Posterior cingulate gyrus (tissue), 11 donors: ENCODE measurements around the gene ARHGAP9.
A peak's percentile ranks its signal among the peaks of the same experiment; 100 is the strongest.
"Not testable (repeated sequence)": the region's sequence is repeated elsewhere in the genome, so short reads cannot be mapped to it uniquely, and the experiment has no call there.

Experiments used
- DNase-seq, 10 donors: peaks; one replicate each; pipeline versions ENCODE4 v3.0.0 to v3.0.0-alpha.2; 2020 to 2021; ENCODE audit warnings: mixed read lengths in 3 of 10
- intact Hi-C: fragments of 100-400 bp; cut with DNase I; formaldehyde crosslinking; loops from one replicate; pipeline ENCODE4 v1.15.1; 2023

Gene ARHGAP9

GRCh38 chr12:57497223-57498131 lies 17.8 kb upstream of the ARHGAP9 start:
- DNase-seq = no peak

GRCh38 chr12:57496822-57497221 lies 17.2 kb upstream of the ARHGAP9 start:
- intact Hi-C loops = no loop called here

More at GRCh38 chr12:57497223-57498131, 17.8 kb upstream of the ARHGAP9 start:
- intact Hi-C loops = no loop called here

GRCh38 chr12:57495051-57495701 lies 15.5 kb upstream of the ARHGAP9 start:
- intact Hi-C loops, DNase-seq: not testable (repeated sequence)

More at GRCh38 chr12:57496822-57497221, 17.2 kb upstream of the ARHGAP9 start:
- no peak for DNase-seq

- DNase-seq = no peak
- intact Hi-C loops = no loop called here
Measured at GRCh38 chr12:57491393-57492280, 12.0 kb upstream of the ARHGAP9 start.

GRCh38 chr12:57490126-57490525 lies 10.5 kb upstream of the ARHGAP9 start:
- intact Hi-C loops = no loop called here
- DNase-seq = peak in 1 of 10 donors; percentile 38

GRCh38 chr12:57489157-57489641 lies 9.5 kb upstream of the ARHGAP9 start:
- DNase-seq = peak in 1 of 10 donors; percentile 14
- intact Hi-C loops = loop anchor here (2.0 kb wide), 2 partner anchors 30 kb away; partner anchors contain the start of gene GLI1

GRCh38 chr12:57488402-57489156 lies 8.9 kb upstream of the ARHGAP9 start:
- intact Hi-C loops = loop anchor here (2.0 kb wide), 2 partner anchors 30 kb away; partner anchors contain the start of gene GLI1
- peak in 1 of 10 donors; percentile 42 for DNase-seq

- intact Hi-C loops = loop anchor here (2.0 kb wide), 2 partner anchors 29 to 31 kb away; partner anchors contain the start of gene GLI1
- peak; percentile 93 to 99 (median 96) for DNase-seq
Measured at GRCh38 chr12:57487597-57488401, 8.1 kb upstream of the ARHGAP9 start, which contains the start of gene MARS1. Gene MARS1, plus strand, starts transcription at chr12:57488068. Its CDS starts 23 bp downstream, at chr12:57488091.

GRCh38 chr12:57487055-57487596 lies 7.5 kb upstream of the ARHGAP9 start:
- peak in 1 of 10 donors; percentile 58 for DNase-seq
- intact Hi-C loops = no loop called here

- intact Hi-C loops = no loop called here
- DNase-seq = no peak
Measured at GRCh38 chr12:57485695-57486094, 6.0 kb upstream of the ARHGAP9 start.

GRCh38 chr12:57483466-57483865 lies 3.8 kb upstream of the ARHGAP9 start:
- intact Hi-C loops = no loop called here
- peak in 1 of 10 donors; percentile 6 for DNase-seq

- intact Hi-C loops = no loop called here
Measured at GRCh38 chr12:57481671-57482070, 2.0 kb upstream of the ARHGAP9 start.

GRCh38 chr12:57479043-57479375 lies 657 bp downstream of the ARHGAP9 start:
- peak in 1 of 10 donors; percentile 63 for DNase-seq
- intact Hi-C loops = no loop called here

More at GRCh38 chr12:57481671-57482070, 2.0 kb upstream of the ARHGAP9 start:
- no peak for DNase-seq

- intact Hi-C loops = no loop called here
- DNase-seq = peak in 2 of 10 donors; percentile 72 to 91
Measured at GRCh38 chr12:57477710-57478681, 1.7 kb downstream of the ARHGAP9 start.

GRCh38 chr12:57476993-57477709 lies 2.5 kb downstream of the ARHGAP9 start:
- intact Hi-C loops = no loop called here
- DNase-seq = peak in 2 of 10 donors; percentile 53 to 75
